Measurements from ENCODE around the gene SEMA3E.
A peak's percentile ranks its signal among the peaks of the same experiment; 100 is the strongest.

The SEMA3E gene

DNA sequence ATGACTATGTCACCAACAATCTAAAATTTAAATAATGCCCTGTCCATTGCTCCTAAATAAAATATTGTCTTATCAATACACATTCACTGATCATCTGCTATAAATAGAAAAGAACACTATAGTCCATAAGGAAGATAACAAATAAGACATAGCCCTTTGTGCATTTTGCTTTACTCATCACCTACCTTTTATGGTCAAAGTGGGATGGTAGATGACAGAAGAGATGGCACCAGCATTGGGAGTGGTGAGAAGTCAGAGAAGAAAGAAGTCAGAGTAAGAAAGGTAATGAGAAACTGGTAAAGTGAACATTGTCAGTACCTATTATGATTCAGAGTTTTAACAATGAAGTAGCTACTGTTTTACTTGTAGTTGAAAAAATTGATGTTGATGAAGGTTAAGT is 31.1 kb downstream of the SEMA3E start:
- no peak overlapping the region for H4K91ac ChIP-seq (ENCODE audit: low read depth, low read length)
- H3K9ac ChIP-seq (ENCODE audit: low read length), result no peak overlapping the region
- no peaks in the 10 kb centered on the region for H3K79me1 ChIP-seq (ENCODE audit: low read length)
- H3K4me2 ChIP-seq (ENCODE audit: low read length), result no peak overlapping the region
- no peaks in the 10 kb centered on the region for H3K9me3 ChIP-seq (ENCODE audit: insufficient read depth, low read depth, low read length)
- H2BK120ac ChIP-seq (ENCODE audit: insufficient read depth, low read length, poor library complexity), result no peak overlapping the region
- no peaks in the 10 kb centered on the region for H3K27me3 ChIP-seq (ENCODE audit: insufficient read depth, low read length)
- no peaks in the 10 kb centered on the region for H3K79me2 ChIP-seq (ENCODE audit: control insufficient read depth, insufficient read depth, low read length, poor library complexity)
- H4K12ac ChIP-seq (ENCODE audit: low read depth, low read length), result no peak overlapping the region
- H3K36me3 ChIP-seq (ENCODE audit: control insufficient read depth in 1 of 2, insufficient read depth in 2 of 2, low read length in 2 of 2), result no peaks in the 10 kb centered on the region
- H3K4me3 ChIP-seq (ENCODE audit: low read depth, low read length), result no peak overlapping the region
- H3K27ac ChIP-seq (ENCODE audit: low read depth, low read length), result no peak overlapping the region
- no peak overlapping the region for H4K8ac ChIP-seq (ENCODE audit: low read depth, low read length)
- H3K18ac ChIP-seq (ENCODE audit: low read length), result no peak overlapping the region
- H2BK5ac ChIP-seq (ENCODE audit: low read depth, low read length, poor library complexity), result no peak overlapping the region
- H3K23ac ChIP-seq (ENCODE audit: low read length), result no peak overlapping the region
- DNase-seq, result peak in 1 of 2 donors; percentile 23
- no peak overlapping the region for H2AK5ac ChIP-seq (ENCODE audit: low read length)
- no peaks in the 10 kb centered on the region for H3K4me1 ChIP-seq (ENCODE audit: control insufficient read depth in 1 of 2, insufficient read depth in 2 of 2, low read length in 2 of 2)
- no peak overlapping the region for H2AFZ ChIP-seq (ENCODE audit: insufficient read depth, low read length, poor library complexity)
- H2BK12ac ChIP-seq (ENCODE audit: low read length), result no peak overlapping the region
- no peak overlapping the region for H3K14ac ChIP-seq (ENCODE audit: low read length)
- no peak overlapping the region for H3K4ac ChIP-seq (ENCODE audit: low read depth, low read length)

DNA sequence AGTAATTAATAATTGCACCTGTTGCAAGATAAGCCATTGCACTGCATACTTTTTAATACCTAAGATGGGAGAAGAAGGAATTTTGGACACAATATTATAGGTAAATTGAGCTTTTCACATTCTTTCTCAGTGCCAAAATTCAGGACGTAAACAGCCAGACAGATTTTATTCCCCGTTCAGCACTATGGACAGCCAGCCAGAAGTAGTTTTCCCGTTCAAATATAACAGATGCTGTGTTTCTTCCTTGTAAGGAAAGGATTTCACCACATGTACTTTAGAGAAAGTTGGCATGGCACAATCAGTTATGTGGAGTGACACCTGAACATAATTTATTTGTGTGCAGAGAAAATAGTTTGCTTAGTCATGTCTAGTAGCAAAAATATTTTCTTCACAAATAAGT is 34.8 kb downstream of the SEMA3E start:
- H3K27me3 ChIP-seq (ENCODE audit: insufficient read depth, low read length), result no peaks in the 10 kb centered on the region
- H2AFZ ChIP-seq (ENCODE audit: insufficient read depth, low read length, poor library complexity), result no peak overlapping the region
- no peak overlapping the region for H3K18ac ChIP-seq (ENCODE audit: low read length)
- no peak overlapping the region for H2BK5ac ChIP-seq (ENCODE audit: low read depth, low read length, poor library complexity)
- no peak overlapping the region for H2BK12ac ChIP-seq (ENCODE audit: low read length)
- no peaks in the 10 kb centered on the region for H3K9me3 ChIP-seq (ENCODE audit: insufficient read depth, low read depth, low read length)
- H4K91ac ChIP-seq (ENCODE audit: low read depth, low read length), result no peak overlapping the region
- H3K27ac ChIP-seq (ENCODE audit: low read depth, low read length), result no peak overlapping the region
- H3K36me3 ChIP-seq (ENCODE audit: control insufficient read depth in 1 of 2, insufficient read depth in 2 of 2, low read length in 2 of 2), result no peaks in the 10 kb centered on the region
- no peak overlapping the region for H3K4me2 ChIP-seq (ENCODE audit: low read length)
- no peak overlapping the region for H3K14ac ChIP-seq (ENCODE audit: low read length)
- no peak overlapping the region for H3K9ac ChIP-seq (ENCODE audit: low read length)
- no peaks in the 10 kb centered on the region for H3K79me2 ChIP-seq (ENCODE audit: control insufficient read depth, insufficient read depth, low read length, poor library complexity)
- H4K12ac ChIP-seq (ENCODE audit: low read depth, low read length), result no peak overlapping the region
- no peak overlapping the region for H3K23ac ChIP-seq (ENCODE audit: low read length)
- no peak overlapping the region for H3K4me3 ChIP-seq (ENCODE audit: low read depth, low read length)
- no peak overlapping the region for H4K8ac ChIP-seq (ENCODE audit: low read depth, low read length)
- no CpG with 5 or more reads among the region's 3 CpGs for WGBS (ENCODE audit: extremely low coverage, insufficient coverage, insufficient read length)
- no peaks in the 10 kb centered on the region for H3K4me1 ChIP-seq (ENCODE audit: control insufficient read depth in 1 of 2, insufficient read depth in 2 of 2, low read length in 2 of 2)
- H3K79me1 ChIP-seq (ENCODE audit: low read length), result no peaks in the 10 kb centered on the region
- no peak for DNase-seq
- H3K4ac ChIP-seq (ENCODE audit: low read depth, low read length), result no peak overlapping the region
- H2AK5ac ChIP-seq (ENCODE audit: low read length), result no peak overlapping the region
- H2BK120ac ChIP-seq (ENCODE audit: insufficient read depth, low read length, poor library complexity), result no peak overlapping the region

DNA sequence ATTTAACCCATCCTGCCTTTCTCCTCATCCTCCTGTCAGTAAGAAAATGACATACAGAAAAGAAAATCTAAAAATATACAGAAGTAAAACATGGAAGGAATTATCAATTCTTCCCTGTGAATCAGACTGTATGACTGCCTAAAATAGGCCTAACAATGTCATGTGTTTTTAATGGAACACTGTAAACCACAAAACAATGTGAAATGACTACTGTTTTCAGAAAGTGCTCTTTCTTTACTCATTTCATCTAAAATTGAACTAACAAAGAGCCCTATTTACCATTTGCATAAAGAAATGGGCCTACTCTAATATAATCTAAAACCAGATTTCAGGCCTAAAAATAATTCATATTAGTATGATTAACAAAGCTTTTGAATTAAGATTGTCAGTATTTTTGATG is 35.7 kb downstream of the SEMA3E start:
- no peak overlapping the region for H2BK5ac ChIP-seq (ENCODE audit: low read depth, low read length, poor library complexity)
- no peaks in the 10 kb centered on the region for H3K9me3 ChIP-seq (ENCODE audit: insufficient read depth, low read depth, low read length)
- no peak overlapping the region for H3K4me3 ChIP-seq (ENCODE audit: low read depth, low read length)
- no peak overlapping the region for H4K12ac ChIP-seq (ENCODE audit: low read depth, low read length)
- no peak overlapping the region for H2BK12ac ChIP-seq (ENCODE audit: low read length)
- no peak overlapping the region for H3K4me2 ChIP-seq (ENCODE audit: low read length)
- DNase-seq, result no peak
- H2AK5ac ChIP-seq (ENCODE audit: low read length), result no peak overlapping the region
- no peak overlapping the region for H3K27ac ChIP-seq (ENCODE audit: low read depth, low read length)
- H3K23ac ChIP-seq (ENCODE audit: low read length), result no peak overlapping the region
- no peak overlapping the region for H2AFZ ChIP-seq (ENCODE audit: insufficient read depth, low read length, poor library complexity)
- H3K14ac ChIP-seq (ENCODE audit: low read length), result no peak overlapping the region
- H3K4ac ChIP-seq (ENCODE audit: low read depth, low read length), result no peak overlapping the region
- no peak overlapping the region for H3K9ac ChIP-seq (ENCODE audit: low read length)
- H3K36me3 ChIP-seq (ENCODE audit: control insufficient read depth in 1 of 2, insufficient read depth in 2 of 2, low read length in 2 of 2), result no peaks in the 10 kb centered on the region
- H3K4me1 ChIP-seq (ENCODE audit: control insufficient read depth in 1 of 2, insufficient read depth in 2 of 2, low read length in 2 of 2), result no peaks in the 10 kb centered on the region
- no peaks in the 10 kb centered on the region for H3K79me1 ChIP-seq (ENCODE audit: low read length)
- H3K79me2 ChIP-seq (ENCODE audit: control insufficient read depth, insufficient read depth, low read length, poor library complexity), result no peaks in the 10 kb centered on the region
- H3K18ac ChIP-seq (ENCODE audit: low read length), result no peak overlapping the region
- H3K27me3 ChIP-seq (ENCODE audit: insufficient read depth, low read length), result no peaks in the 10 kb centered on the region
- H4K91ac ChIP-seq (ENCODE audit: low read depth, low read length), result no peak overlapping the region
- H4K8ac ChIP-seq (ENCODE audit: low read depth, low read length), result no peak overlapping the region
- no peak overlapping the region for H2BK120ac ChIP-seq (ENCODE audit: insufficient read depth, low read length, poor library complexity)

DNA sequence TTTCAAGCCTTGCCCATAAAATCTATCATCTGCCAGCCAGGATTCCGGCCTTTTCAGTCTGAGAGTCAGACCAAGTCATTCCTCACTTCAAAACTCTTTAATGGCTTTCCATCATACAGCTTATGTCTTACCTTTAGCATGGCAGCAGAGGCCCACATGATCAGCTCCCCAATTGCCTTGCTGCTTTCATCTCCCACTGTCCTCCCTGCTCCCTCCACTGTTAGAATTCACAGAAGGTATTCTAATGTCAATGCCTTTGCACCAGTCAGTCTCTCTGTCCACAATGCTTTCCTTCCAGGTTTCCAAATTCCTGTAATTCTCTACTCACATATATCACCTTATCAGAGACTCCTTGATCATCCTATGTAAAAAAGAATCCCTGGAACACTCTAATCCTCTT is 37.2 kb downstream of the SEMA3E start:
- WGBS (ENCODE audit: extremely low coverage, insufficient coverage, insufficient read length), result no CpG with 5 or more reads among the region's 1 CpG
- Histone ChIP-seq H3K9me3 (ENCODE audit: insufficient read depth, low read depth, low read length) (no peaks in the 10 kb centered on the region), H3K4me2 (ENCODE audit: low read length) (no peak overlapping the region)

More for the DNA sequence above, 37.2 kb downstream of the SEMA3E start:
- no peak for DNase-seq
- no peak overlapping the region for H3K23ac ChIP-seq (ENCODE audit: low read length)
- H3K4me3 ChIP-seq (ENCODE audit: low read depth, low read length), result no peak overlapping the region
- no peak overlapping the region for H3K18ac ChIP-seq (ENCODE audit: low read length)
- H3K36me3 ChIP-seq (ENCODE audit: control insufficient read depth in 1 of 2, insufficient read depth in 2 of 2, low read length in 2 of 2), result no peaks in the 10 kb centered on the region
- H2AFZ ChIP-seq (ENCODE audit: insufficient read depth, low read length, poor library complexity), result no peak overlapping the region
- H2BK120ac ChIP-seq (ENCODE audit: insufficient read depth, low read length, poor library complexity), result no peak overlapping the region
- no peaks in the 10 kb centered on the region for H3K27me3 ChIP-seq (ENCODE audit: insufficient read depth, low read length)
- no peak overlapping the region for H3K4ac ChIP-seq (ENCODE audit: low read depth, low read length)
- H2AK5ac ChIP-seq (ENCODE audit: low read length), result no peak overlapping the region
- H3K9ac ChIP-seq (ENCODE audit: low read length), result no peak overlapping the region
- no peak overlapping the region for H2BK12ac ChIP-seq (ENCODE audit: low read length)
- H3K27ac ChIP-seq (ENCODE audit: low read depth, low read length), result no peak overlapping the region
- no peak overlapping the region for H4K91ac ChIP-seq (ENCODE audit: low read depth, low read length)
- H3K4me1 ChIP-seq (ENCODE audit: control insufficient read depth in 1 of 2, insufficient read depth in 2 of 2, low read length in 2 of 2), result no peaks in the 10 kb centered on the region
- no peak overlapping the region for H4K8ac ChIP-seq (ENCODE audit: low read depth, low read length)
- no peak overlapping the region for H4K12ac ChIP-seq (ENCODE audit: low read depth, low read length)
- H3K79me2 ChIP-seq (ENCODE audit: control insufficient read depth, insufficient read depth, low read length, poor library complexity), result no peaks in the 10 kb centered on the region
- no peaks in the 10 kb centered on the region for H3K79me1 ChIP-seq (ENCODE audit: low read length)
- no peak overlapping the region for H3K14ac ChIP-seq (ENCODE audit: low read length)
- no peak overlapping the region for H2BK5ac ChIP-seq (ENCODE audit: low read depth, low read length, poor library complexity)

All from trophoblast cell (in vitro differentiated cells and primary cell).